ENCODE results near the gene ZNF436.

GRCh38 chr1:23397908-23398307 lies 28.3 kb upstream of the ZNF436 start:
- TF ChIP-seq CTCF (IDR thresholded peaks at IDR 0.05) (no peak), POLR2A (IDR thresholded peaks at IDR 0.05) (no peak)
